NCI-H2029 treated with DMSO at 0.1 percent for 48 hours (cell line): ENCODE data around the gene OR4C45.
"Not testable (repeated sequence)": the region's sequence is repeated elsewhere in the genome, so short reads cannot be mapped to it uniquely, and the experiment has no call there.

Experiments used
- DNase-seq: peaks from one replicate; lab custom pipeline; 2025; lab: John Stamatoyannopoulos, UW

OR4C45 gene

GRCh38 chr11:50032574-50032973 lies at the start of gene OR4C45:
TSS of gene OR4C45 (plus strand) at chr11:50032874.
- DNase-seq: no peak

- DNase-seq: peak; percentile 63
Measured at GRCh38 chr11:49995565-49995964, 37.1 kb upstream of the OR4C45 start.

GRCh38 chr11:50030193-50030592 lies 2.5 kb upstream of the OR4C45 start:
- no peak for DNase-seq

GRCh38 chr11:50036239-50036638 lies 3.6 kb downstream of the OR4C45 start:
- DNase-seq: not testable (repeated sequence)

- no peak for DNase-seq
Measured at GRCh38 chr11:50037251-50037650, 4.6 kb downstream of the OR4C45 start.

- DNase-seq: no peak
Measured at GRCh38 chr11:50044647-50045046, 12.0 kb downstream of the OR4C45 start.

GRCh38 chr11:50063056-50063455 lies 30.4 kb downstream of the OR4C45 start:
- not testable (repeated sequence) for DNase-seq

- no peak for DNase-seq
Measured at GRCh38 chr11:50070389-50070788, 37.7 kb downstream of the OR4C45 start.

GRCh38 chr11:50071584-50072225 lies 39.0 kb downstream of the OR4C45 start:
- no peak for DNase-seq

GRCh38 chr11:50072226-50073112 lies 39.8 kb downstream of the OR4C45 start:
- no peak for DNase-seq

- DNase-seq: no peak
Measured at GRCh38 chr11:50073113-50074105, 40.7 kb downstream of the OR4C45 start.

- no peak for DNase-seq
Measured at GRCh38 chr11:50074161-50074560, 41.5 kb downstream of the OR4C45 start.

- DNase-seq: no peak
Measured at GRCh38 chr11:50075856-50076255, 43.2 kb downstream of the OR4C45 start.

GRCh38 chr11:50077526-50077925 lies 44.9 kb downstream of the OR4C45 start:
- no peak for DNase-seq

GRCh38 chr11:50078001-50078400 lies 45.3 kb downstream of the OR4C45 start:
- no peak for DNase-seq

- DNase-seq: not testable (repeated sequence)
Measured at GRCh38 chr11:50078946-50079345, 46.3 kb downstream of the OR4C45 start.

GRCh38 chr11:50080256-50080655 lies 47.6 kb downstream of the OR4C45 start:
- DNase-seq: no peak
